ENCODE data around the gene SUFU.

The SUFU gene

DNA sequence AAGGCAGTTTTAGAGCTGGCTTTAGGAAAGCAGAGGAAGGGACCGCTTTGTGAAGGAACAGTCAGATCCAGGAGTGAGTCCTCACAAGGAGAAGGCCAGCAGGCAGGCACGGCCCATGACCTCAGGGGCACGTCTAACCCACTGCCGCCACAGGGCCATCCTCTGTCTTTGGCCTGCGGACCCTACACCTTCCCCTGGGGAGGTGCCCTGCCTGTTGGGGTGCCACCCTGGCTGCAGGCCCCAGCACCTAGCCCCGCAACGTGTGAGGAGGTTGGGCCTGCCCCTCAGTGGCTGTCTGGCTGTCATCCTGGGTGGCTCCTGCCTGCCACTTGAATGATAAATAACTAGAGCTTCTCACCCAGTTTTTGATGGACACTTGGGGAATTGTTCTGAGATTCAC lies 109.5 kb downstream of the SUFU start:
- CTCF ChIA-PET, result no interaction called here
- no peak for TF ChIP-seq L3MBTL2 (conservative IDR thresholded peaks at IDR 0.05)
- no peak for TF ChIP-seq TARDBP (IDR thresholded peaks at IDR 0.05)
- TF ChIP-seq FOXK2 (IDR thresholded peaks at IDR 0.05), result no peak
- no peak for TF ChIP-seq SUZ12 (IDR thresholded peaks at IDR 0.05)
- TF ChIP-seq, protein P1, sequence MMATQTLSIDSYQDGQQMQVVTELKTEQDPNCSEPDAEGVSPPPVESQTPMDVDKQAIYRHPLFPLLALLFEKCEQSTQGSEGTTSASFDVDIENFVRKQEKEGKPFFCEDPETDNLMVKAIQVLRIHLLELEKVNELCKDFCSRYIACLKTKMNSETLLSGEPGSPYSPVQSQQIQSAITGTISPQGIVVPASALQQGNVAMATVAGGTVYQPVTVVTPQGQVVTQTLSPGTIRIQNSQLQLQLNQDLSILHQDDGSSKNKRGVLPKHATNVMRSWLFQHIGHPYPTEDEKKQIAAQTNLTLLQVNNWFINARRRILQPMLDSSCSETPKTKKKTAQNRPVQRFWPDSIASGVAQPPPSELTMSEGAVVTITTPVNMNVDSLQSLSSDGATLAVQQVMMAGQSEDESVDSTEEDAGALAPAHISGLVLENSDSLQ (IDR thresholded peaks at IDR 0.05), result no peak
- TF ChIP-seq HDGF (IDR thresholded peaks at IDR 0.05; ENCODE audit: borderline replicate concordance), result no peak
- no peak for TF ChIP-seq ARNT (IDR thresholded peaks at IDR 0.05)
- no peak for TF ChIP-seq SP1 (IDR thresholded peaks at IDR 0.05)
- TF ChIP-seq ELF4 (IDR thresholded peaks at IDR 0.05), result no peak
- no peak for TF ChIP-seq ZNF384 (IDR thresholded peaks at IDR 0.05)
- TF ChIP-seq FOXA1 (IDR thresholded peaks at IDR 0.05), result no peak
- TF ChIP-seq FOXM1 (IDR thresholded peaks at IDR 0.05; ENCODE audit: borderline replicate concordance), result no peak
- TF ChIP-seq CTBP1 (IDR thresholded peaks at IDR 0.05; ENCODE audit: borderline replicate concordance), result no peak
- TF ChIP-seq BHLHE40 (IDR thresholded peaks at IDR 0.05; ENCODE audit: borderline replicate concordance), result no peak
- TF ChIP-seq LEF1 (IDR thresholded peaks at IDR 0.05; ENCODE audit: borderline replicate concordance), result no peak
- TF ChIP-seq NFRKB (IDR thresholded peaks at IDR 0.05), result no peak
- POLR2A ChIA-PET, result no interaction called here
- no peak for DNase-seq (ENCODE audit: extremely low spot score)

- CTCF ChIA-PET, result no interaction called here
- DNase-seq (ENCODE audit: extremely low spot score), result no peak
- TF ChIP-seq CTBP1 (IDR thresholded peaks at IDR 0.05; ENCODE audit: borderline replicate concordance) (no peak), TARDBP (IDR thresholded peaks at IDR 0.05) (no peak), ELF4 (IDR thresholded peaks at IDR 0.05) (no peak), NFRKB (IDR thresholded peaks at IDR 0.05) (no peak), ARNT (IDR thresholded peaks at IDR 0.05) (no peak), SP1 (IDR thresholded peaks at IDR 0.05) (no peak), SUZ12 (IDR thresholded peaks at IDR 0.05) (no peak), LEF1 (IDR thresholded peaks at IDR 0.05; ENCODE audit: borderline replicate concordance) (no peak), FOXA1 (IDR thresholded peaks at IDR 0.05) (no peak), FOXK2 (IDR thresholded peaks at IDR 0.05) (no peak), ZNF384 (IDR thresholded peaks at IDR 0.05) (no peak), HDGF (IDR thresholded peaks at IDR 0.05; ENCODE audit: borderline replicate concordance) (no peak), FOXM1 (IDR thresholded peaks at IDR 0.05; ENCODE audit: borderline replicate concordance) (no peak)
- TF ChIP-seq, protein P1 (IDR thresholded peaks at IDR 0.05), result no peak
- POLR2A ChIA-PET, result interaction anchor here (1.0 kb wide), 1 partner anchor 28 kb away, joined by 3 read pairs; no protein-coding TSS in a partner anchor
Observed at GRCh38 chr10:102613785-102614184, 110.0 kb downstream of the SUFU start.

DNA sequence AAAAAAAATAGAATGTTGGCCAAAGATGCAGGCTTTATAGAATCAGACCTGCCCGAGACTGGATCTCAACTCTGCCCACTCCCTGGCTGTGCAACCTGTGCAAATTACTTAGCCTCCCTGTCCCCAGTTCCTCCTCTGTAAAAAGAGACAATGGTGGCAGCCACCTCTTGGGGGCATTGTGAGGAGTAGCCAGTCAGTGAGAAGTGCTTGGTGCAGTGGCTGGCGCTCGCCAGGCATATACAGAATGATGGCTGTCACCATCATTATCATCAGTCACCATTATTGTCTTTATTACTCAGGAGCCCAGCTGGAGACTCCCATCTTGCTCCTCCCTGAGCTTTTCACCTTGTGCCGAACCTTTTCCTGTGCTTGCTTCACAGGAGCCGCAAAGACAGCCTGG lies 111.1 kb downstream of the SUFU start:
- TF ChIP-seq ZNF384 (IDR thresholded peaks at IDR 0.05), result no peak
- no peak for TF ChIP-seq FOXA1 (IDR thresholded peaks at IDR 0.05)
- no peak for TF ChIP-seq ARNT (IDR thresholded peaks at IDR 0.05)
- TF ChIP-seq ELF4 (IDR thresholded peaks at IDR 0.05), result no peak
- TF ChIP-seq L3MBTL2 (conservative IDR thresholded peaks at IDR 0.05), result no peak
- no peak for TF ChIP-seq NFRKB (IDR thresholded peaks at IDR 0.05)
- no peak for TF ChIP-seq BHLHE40 (IDR thresholded peaks at IDR 0.05; ENCODE audit: borderline replicate concordance)
- no peak for TF ChIP-seq LEF1 (IDR thresholded peaks at IDR 0.05; ENCODE audit: borderline replicate concordance)
- no peak for TF ChIP-seq SUZ12 (IDR thresholded peaks at IDR 0.05)
- no peak for TF ChIP-seq SP1 (IDR thresholded peaks at IDR 0.05)
- TF ChIP-seq, protein P1 (IDR thresholded peaks at IDR 0.05), result no peak
- no peak for TF ChIP-seq HDGF (IDR thresholded peaks at IDR 0.05; ENCODE audit: borderline replicate concordance)
- no peak for TF ChIP-seq TARDBP (IDR thresholded peaks at IDR 0.05)
- TF ChIP-seq CTBP1 (IDR thresholded peaks at IDR 0.05; ENCODE audit: borderline replicate concordance), result no peak
- TF ChIP-seq FOXM1 (IDR thresholded peaks at IDR 0.05; ENCODE audit: borderline replicate concordance), result no peak
- no peak for TF ChIP-seq FOXK2 (IDR thresholded peaks at IDR 0.05)
- no peak for DNase-seq (ENCODE audit: extremely low spot score)
- POLR2A ChIA-PET, result interaction anchor here (1.0 to 1.4 kb wide), 2 partner anchors 30 to 31 kb away, joined by 4 to 5 read pairs; partner anchors contain the start of gene TRIM8
- CTCF ChIA-PET, result interaction anchor here (1.0 to 1.8 kb wide), 4 partner anchors 12 to 99 kb away, joined by 3 to 15 read pairs (median 7); partner anchors contain the start of gene ARL3

- TF ChIP-seq TARDBP (IDR thresholded peaks at IDR 0.05), result no peak
- no peak for TF ChIP-seq ZNF384 (IDR thresholded peaks at IDR 0.05)
- no peak for TF ChIP-seq SUZ12 (IDR thresholded peaks at IDR 0.05)
- no peak for TF ChIP-seq FOXA1 (IDR thresholded peaks at IDR 0.05)
- TF ChIP-seq NFRKB (IDR thresholded peaks at IDR 0.05), result no peak
- TF ChIP-seq HDGF (IDR thresholded peaks at IDR 0.05; ENCODE audit: borderline replicate concordance), result no peak
- no peak for TF ChIP-seq ELF4 (IDR thresholded peaks at IDR 0.05)
- TF ChIP-seq SP1 (IDR thresholded peaks at IDR 0.05), result no peak
- no peak for TF ChIP-seq BHLHE40 (IDR thresholded peaks at IDR 0.05; ENCODE audit: borderline replicate concordance)
- TF ChIP-seq, protein P1 (IDR thresholded peaks at IDR 0.05), result no peak
- no peak for TF ChIP-seq ARNT (IDR thresholded peaks at IDR 0.05)
- TF ChIP-seq LEF1 (IDR thresholded peaks at IDR 0.05; ENCODE audit: borderline replicate concordance), result no peak
- no peak for TF ChIP-seq L3MBTL2 (conservative IDR thresholded peaks at IDR 0.05)
- no peak for TF ChIP-seq CTBP1 (IDR thresholded peaks at IDR 0.05; ENCODE audit: borderline replicate concordance)
- TF ChIP-seq FOXK2 (IDR thresholded peaks at IDR 0.05), result no peak
- TF ChIP-seq FOXM1 (IDR thresholded peaks at IDR 0.05; ENCODE audit: borderline replicate concordance), result no peak
- DNase-seq (ENCODE audit: extremely low spot score), result peak; percentile 66
- POLR2A ChIA-PET, result interaction anchor here (1.0 to 1.4 kb wide), 2 partner anchors 29 to 31 kb away, joined by 4 to 5 read pairs; partner anchors contain the start of gene TRIM8
Observed at GRCh38 chr10:102615361-102615760, 111.6 kb downstream of the SUFU start.

More at GRCh38 chr10:102615361-102615760, 111.6 kb downstream of the SUFU start:
- CTCF ChIA-PET, result interaction anchor here (1.0 to 1.8 kb wide), 4 partner anchors 12 to 99 kb away, joined by 3 to 15 read pairs (median 7); partner anchors contain the start of gene ARL3
